ENCODE data around the gene KCNJ12.
"Not testable (repeated sequence)": the region's sequence is repeated elsewhere in the genome, so short reads cannot be mapped to it uniquely, and the experiment has no call there.

KCNJ12 gene

DNA sequence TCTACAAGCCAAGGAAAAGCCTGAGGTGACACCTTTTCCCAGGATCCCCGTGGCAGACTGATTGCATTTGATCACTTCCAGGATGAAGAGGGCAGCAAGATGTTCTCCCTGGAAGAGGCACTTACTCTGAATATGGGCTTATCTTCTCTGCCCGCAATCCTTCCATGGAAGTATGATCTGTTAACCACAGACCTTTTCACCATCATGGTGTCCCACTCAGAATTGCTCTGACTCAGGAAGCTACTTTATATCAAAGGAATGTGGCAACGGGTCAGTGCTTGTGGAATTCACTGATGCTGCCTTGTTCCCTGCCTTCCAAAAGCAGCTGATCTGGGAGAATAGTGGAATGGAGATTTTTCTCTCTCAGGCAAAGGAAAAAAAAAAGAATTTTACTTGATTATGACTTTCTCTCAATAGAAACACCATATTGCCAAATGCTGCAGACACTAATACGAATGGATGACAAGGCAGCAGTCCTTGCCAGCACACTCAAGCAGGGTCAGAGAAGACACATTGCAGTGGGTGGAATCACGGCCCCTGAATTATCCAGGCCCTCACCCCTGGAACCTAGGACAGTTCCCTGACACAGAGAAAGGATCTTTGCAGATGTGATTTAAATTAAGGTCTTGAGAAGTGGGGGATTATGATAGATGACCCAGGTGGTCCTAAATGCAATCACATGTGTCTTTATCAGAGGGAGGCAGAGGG is 53.9 kb downstream of the KCNJ12 start:
- not testable (repeated sequence) for H3K4me3 ChIP-seq (ENCODE audit: control insufficient read depth, low read depth, low read length)
- peak; percentile 44 for DNase-seq (ENCODE audit: low read depth)

DNA sequence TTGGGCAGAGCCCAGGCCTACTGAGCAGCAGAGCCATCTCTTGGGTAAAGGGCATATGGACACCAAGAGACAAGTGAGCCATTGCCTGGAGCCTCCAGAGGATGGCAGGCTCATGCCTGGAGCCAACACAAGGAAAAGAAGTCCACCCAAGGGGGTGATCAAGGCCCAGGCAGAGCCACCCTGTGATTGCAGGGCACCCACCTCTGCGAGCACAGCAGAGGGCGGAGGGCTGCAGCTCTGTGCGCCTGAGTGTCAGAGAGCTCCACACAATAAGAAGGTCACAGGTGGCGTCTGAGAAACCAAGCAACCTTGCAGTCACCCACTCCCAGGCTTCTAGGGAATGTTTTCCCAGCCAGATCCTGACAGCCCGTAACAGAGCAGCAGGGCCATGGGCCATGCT is 57.8 kb downstream of the KCNJ12 start:
- DNase-seq (ENCODE audit: low read depth); H3K4me3 ChIP-seq (ENCODE audit: control insufficient read depth, low read depth, low read length): not testable (repeated sequence)

DNA sequence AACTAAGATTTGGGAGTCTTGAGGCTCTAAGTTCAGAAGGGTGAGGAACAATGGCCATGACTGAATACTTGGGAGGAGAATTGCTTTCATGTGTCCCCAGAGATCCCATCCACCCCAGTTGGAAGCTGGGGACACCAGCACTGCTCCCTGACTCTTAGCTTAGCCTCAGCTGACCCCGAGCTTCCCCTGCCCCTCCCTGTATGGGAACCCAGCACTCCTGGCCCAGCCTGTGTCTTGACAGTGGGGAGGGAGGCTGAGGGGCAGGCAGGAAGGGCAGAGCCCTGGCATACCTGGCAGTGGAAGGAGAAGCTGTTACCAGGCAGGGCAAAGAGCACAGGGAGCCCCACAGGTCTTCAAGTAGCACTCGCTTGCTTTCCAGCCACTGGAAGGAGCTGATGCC is 58.8 kb downstream of the KCNJ12 start:
- DNase-seq (ENCODE audit: low read depth); H3K4me3 ChIP-seq (ENCODE audit: control insufficient read depth, low read depth, low read length): not testable (repeated sequence)

DNA sequence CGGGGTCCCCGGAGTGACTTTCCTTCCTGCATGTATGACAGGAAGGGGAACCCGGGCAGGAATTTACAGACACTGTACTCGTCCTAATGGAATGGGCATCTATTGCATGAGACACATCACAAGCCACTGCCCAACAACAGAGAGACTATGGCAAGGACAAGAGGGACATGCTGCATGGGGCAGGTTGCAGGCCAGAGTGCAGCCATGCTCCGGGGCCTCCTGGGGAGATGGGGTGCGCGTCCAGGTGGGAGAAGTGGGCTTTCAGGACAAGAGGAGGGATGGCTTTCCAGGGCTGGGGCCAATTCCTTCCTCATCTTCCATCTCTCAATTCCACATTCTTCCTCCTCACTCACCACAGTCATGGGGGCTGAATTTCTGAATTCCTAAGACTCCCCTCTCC is 60.3 kb downstream of the KCNJ12 start:
- not testable (repeated sequence) for DNase-seq (ENCODE audit: low read depth); H3K4me3 ChIP-seq (ENCODE audit: control insufficient read depth, low read depth, low read length)

DNA sequence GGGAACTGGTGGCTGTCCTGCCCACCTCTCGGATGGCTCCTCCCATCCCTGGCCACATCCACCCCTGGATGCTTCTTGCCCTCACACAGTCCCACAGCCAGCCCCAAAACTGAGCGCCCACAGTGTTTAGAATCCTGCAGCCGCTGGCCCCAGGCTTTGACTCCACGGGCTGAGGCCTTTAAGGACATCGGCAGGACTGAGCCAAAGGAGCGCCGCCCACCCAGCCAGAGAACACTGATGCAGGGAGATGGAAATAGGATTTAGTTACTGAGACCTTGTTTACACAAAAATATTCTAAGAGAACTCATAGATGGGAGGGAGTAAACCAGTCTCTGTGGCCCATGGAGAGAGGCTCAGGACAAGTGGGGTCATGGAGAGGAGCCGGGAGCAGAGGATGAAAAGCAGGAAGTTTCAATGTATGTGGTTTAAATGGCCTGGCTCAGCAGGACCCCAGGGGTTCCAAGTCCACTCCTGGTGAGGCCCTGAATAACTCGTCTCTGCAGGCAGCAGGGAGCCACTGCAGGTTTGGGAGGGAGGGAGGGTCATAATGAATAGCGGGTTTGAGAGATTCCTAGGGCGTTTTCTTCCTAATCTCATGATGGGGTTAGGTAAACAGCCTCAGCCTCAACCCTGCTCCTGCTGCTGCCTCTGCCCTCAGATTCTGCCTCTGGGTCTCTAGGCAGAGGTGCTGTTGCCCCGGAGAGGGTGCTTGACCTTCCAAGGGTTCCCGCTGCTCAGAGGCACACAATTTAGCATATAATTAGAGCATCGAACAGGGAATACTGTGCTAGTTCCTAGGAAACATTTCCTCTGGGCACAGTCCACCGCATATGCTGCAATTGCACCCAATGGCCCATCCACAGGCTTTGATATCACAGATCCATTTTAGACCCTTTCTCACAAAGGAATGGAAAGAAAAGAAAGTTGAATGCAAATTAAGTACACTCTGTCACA is 61.0 kb downstream of the KCNJ12 start:
- DNase-seq (ENCODE audit: low read depth); H3K4me3 ChIP-seq (ENCODE audit: control insufficient read depth, low read depth, low read length): not testable (repeated sequence)

DNA sequence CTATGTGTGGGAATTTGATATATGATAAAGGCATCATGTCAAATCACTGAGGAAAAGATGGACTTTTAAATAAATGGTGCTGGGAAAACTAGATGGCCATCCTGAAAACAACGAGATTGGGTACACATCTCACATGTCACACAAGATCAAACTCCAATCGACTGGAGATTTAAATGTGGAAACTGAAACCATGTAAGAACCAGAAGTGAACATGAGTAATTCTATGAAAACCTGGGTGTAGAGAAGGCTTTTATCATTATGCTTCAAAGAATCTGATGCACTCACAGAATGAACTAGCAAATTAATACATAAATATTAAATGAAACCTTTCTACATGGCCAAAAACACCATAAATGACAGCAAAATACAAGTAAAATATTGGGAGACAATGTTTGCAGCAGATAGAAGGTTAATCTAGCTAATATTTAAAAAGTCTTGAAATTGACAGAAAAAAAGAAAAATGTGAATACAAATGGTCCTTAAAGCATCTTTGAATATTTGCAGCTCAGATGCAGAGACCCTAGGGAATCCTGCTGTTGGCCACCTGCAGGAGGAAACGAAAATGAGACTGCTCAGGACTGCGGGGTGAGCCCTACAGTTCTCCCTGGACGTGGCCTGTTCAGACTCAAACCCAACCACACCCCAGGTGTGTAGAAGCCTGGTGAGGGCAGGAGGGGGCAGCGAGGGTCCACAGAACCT is 62.3 kb downstream of the KCNJ12 start:
- DNase-seq (ENCODE audit: low read depth); H3K4me3 ChIP-seq (ENCODE audit: control insufficient read depth, low read depth, low read length): not testable (repeated sequence)

DNA sequence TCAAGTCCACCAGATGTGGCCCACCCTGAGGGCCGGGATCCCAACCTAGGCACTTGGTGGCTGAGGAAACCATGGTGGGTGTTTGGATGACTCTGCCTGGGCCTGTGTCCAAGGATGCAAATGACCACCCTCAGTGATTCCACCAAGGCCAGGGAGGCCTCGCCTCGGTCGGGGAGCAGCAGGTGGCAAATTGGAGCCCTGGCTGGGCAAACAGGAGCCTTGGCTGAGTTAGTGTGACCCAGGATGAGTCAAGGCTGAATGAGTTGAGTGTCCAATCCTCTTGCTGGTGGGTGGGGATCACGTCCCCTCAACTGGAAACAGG is 62.8 kb downstream of the KCNJ12 start:
- DNase-seq (ENCODE audit: low read depth); H3K4me3 ChIP-seq (ENCODE audit: control insufficient read depth, low read depth, low read length): not testable (repeated sequence)

DNA sequence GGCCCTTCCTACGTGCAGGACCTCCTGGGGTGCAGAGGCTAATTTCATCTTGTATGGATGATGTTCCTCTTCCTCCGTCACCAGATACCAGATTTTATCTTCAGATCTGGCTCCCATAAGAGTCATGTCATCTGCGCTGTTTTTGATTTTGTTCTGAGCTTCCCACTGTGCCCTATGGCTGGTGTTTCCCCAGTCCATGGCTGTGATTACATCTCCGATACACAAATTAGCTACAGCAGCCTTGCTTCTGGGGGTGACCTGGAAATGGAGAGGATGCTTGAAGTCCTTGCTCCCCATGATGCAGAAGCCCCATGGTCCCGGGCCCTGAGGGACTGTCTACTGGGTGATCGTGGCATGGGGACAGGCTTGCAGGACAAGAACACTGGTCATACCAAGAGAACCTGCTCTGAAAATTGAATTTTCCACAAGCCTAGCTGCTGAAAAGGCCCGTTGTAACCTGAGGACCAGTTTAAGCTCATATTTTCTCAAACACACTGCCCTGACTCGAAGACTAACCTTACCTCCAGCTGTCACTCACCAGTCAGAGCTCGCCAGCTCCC is 69.0 kb downstream of the KCNJ12 start:
- no peak for DNase-seq (ENCODE audit: low read depth)
- H3K4me3 ChIP-seq (ENCODE audit: control insufficient read depth, low read depth, low read length) = no peak overlapping the region
- TF ChIP-seq, protein P1, sequence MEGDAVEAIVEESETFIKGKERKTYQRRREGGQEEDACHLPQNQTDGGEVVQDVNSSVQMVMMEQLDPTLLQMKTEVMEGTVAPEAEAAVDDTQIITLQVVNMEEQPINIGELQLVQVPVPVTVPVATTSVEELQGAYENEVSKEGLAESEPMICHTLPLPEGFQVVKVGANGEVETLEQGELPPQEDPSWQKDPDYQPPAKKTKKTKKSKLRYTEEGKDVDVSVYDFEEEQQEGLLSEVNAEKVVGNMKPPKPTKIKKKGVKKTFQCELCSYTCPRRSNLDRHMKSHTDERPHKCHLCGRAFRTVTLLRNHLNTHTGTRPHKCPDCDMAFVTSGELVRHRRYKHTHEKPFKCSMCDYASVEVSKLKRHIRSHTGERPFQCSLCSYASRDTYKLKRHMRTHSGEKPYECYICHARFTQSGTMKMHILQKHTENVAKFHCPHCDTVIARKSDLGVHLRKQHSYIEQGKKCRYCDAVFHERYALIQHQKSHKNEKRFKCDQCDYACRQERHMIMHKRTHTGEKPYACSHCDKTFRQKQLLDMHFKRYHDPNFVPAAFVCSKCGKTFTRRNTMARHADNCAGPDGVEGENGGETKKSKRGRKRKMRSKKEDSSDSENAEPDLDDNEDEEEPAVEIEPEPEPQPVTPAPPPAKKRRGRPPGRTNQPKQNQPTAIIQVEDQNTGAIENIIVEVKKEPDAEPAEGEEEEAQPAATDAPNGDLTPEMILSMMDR (conservative IDR thresholded peaks at IDR 0.05; ENCODE audit: control insufficient read depth, insufficient read depth, low read depth, low read length) = no peak

DNA sequence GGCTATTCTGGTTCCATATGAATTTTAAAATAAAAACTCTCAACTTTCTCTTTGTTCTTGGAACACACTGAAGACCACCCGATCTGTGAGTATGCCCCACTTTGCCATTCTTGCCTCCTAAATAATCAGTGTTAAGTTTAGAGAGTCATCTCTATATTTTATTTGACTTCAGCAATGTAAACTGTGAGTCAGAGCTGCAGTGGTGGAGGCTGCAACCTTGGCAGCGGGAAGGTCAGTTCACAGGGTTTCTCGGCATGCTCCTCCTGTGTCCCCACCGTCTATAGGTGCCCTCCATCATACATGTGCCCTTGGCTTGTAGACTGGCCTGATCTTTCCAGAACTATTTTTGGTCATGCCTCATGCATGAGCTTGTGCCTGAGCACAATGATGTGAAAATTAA is 71.4 kb downstream of the KCNJ12 start:
- not testable (repeated sequence) for H3K4me3 ChIP-seq (ENCODE audit: control insufficient read depth, low read depth, low read length); DNase-seq (ENCODE audit: low read depth)

DNA sequence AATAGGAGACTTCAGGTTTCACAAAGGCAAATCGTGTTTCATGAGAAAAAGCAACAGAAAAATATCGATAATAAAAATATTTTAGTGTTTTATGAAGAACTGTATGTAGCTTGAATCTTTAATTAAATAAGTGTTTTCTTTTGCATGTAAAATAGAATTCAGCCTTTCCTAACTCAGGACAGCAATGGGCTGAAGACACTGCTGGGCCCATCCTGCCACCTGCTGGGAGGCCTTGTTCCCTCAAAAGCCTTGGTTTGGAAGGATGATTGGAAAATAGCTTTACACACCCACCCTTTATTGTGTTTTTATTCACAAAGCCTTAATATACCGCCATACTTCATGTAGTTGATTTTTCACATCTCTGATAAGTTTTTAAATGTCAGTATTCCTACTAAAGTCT is 73.7 kb downstream of the KCNJ12 start:
- TF ChIP-seq, protein P1 (conservative IDR thresholded peaks at IDR 0.05; ENCODE audit: control insufficient read depth, insufficient read depth, low read depth, low read length) = peak; percentile 25
- not testable (repeated sequence) for H3K4me3 ChIP-seq (ENCODE audit: control insufficient read depth, low read depth, low read length); DNase-seq (ENCODE audit: low read depth)

DNA sequence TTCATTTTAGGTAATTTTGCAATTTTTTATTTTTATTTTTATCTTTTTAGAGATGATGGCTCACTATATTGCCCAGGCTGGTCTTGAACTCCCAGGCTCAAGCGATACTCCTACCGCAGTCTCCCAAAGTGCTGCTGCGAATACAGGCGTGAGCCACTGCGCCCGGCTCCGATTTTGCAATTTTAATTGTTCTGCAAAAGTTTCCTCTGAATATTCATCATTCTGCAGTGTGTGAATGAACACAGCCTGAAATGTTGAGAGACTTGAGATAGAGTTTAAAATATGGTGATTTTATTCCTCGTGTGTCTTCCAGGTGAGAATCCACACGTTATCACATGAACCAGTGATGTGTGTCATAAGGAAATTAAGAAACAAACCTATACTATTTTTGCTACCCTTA is 75.8 kb downstream of the KCNJ12 start:
- DNase-seq (ENCODE audit: low read depth) = no peak
- H3K4me3 ChIP-seq (ENCODE audit: control insufficient read depth, low read depth, low read length) = no peak overlapping the region
- TF ChIP-seq, protein P1 (conservative IDR thresholded peaks at IDR 0.05; ENCODE audit: control insufficient read depth, insufficient read depth, low read depth, low read length) = no peak

Data from fibroblast of mammary gland (primary cell).